IMR-90 (cell line): ENCODE measurements around the gene ST3GAL4.

Experiments
- BHLHE40 ChIP-seq: fragments of 150-350 bp; IDR thresholded peaks from 2 replicates; pipeline ENCODE4 v1.6.1; 2016; ENCODE audit warnings: mild to moderate bottlenecking, low read depth, low read length
- CTCF ChIP-seq: conservative IDR thresholded peaks from 2 replicates; pipeline ENCODE4 v1.5.1; 2012; ENCODE audit warnings: mild to moderate bottlenecking, low read depth, low read length, improper control_type of control experiment
- RFX5 ChIP-seq: IDR thresholded peaks from 2 replicates; pipeline ENCODE4 v1.8.0; 2012; ENCODE audit warnings: low read depth, mild to moderate bottlenecking, low read length, moderate library complexity

GRCh38 chr11:126416542-126417090 is 61.1 kb downstream of the ST3GAL4 start:
- no peak for TF ChIP-seq CTCF
- no peak for TF ChIP-seq BHLHE40
- TF ChIP-seq RFX5: no peak
